Measurements from ENCODE around the gene SLC9A3. TPM values are rescaled to one million over a fixed set of nuclear protein-coding genes. Genes with fewer than 3 reads are reported as not detected.

Gene SLC9A3
- total RNA-seq, 2 donors from 2014 or later: 0.21 to 1.1 TPM

DNA sequence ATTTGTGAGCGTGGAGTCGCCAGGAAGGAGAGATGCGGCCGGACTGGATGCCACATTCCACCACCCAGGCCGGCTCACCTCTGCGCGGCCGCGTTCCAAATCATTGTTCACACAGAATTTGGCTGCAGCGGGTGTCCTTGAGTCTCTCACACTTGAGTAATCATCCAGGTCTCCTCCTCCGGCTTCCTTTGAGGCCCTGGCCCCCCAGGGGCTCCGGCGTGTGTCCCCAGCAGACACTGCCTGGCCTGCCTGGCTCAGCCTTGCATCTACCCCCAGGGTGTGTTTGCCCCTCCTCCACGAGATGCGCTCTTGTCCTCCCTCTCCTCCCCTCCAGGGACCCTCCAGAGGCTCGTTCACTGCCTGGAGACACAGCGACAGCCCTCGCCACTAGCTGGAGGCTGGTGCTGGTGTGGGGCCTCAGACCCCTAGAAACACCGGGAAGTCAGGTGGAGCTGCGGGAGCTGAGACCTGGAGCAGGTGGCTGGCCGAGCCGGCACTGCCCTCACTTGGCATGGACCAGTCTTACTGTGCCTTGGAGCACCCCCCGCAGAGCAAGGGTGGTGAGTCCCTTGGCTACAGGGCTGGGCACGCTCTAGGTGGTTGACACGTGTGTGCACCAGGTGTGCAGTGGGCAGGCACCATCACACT, 7.0 kb upstream of the SLC9A3 start:
- no peak overlapping the region for H3K4me3 Mint-ChIP-seq
- no peak for DNase-seq (ENCODE audit: low spot score)
- H3K36me3 Mint-ChIP-seq: no peaks in the 10 kb centered on the region
- no peak overlapping the region for H3K27ac Mint-ChIP-seq
- H3K27me3 Mint-ChIP-seq: peaks cover 21 to 26% of the 10 kb centered on the region in 2 donors
- H3K4me1 Mint-ChIP-seq (ENCODE audit: low read depth in 2 of 2): peaks cover 14 to 19% of the 10 kb centered on the region in 2 donors
- no peak for ATAC-seq
- H3K9me3 Mint-ChIP-seq: no peaks in the 10 kb centered on the region

DNA sequence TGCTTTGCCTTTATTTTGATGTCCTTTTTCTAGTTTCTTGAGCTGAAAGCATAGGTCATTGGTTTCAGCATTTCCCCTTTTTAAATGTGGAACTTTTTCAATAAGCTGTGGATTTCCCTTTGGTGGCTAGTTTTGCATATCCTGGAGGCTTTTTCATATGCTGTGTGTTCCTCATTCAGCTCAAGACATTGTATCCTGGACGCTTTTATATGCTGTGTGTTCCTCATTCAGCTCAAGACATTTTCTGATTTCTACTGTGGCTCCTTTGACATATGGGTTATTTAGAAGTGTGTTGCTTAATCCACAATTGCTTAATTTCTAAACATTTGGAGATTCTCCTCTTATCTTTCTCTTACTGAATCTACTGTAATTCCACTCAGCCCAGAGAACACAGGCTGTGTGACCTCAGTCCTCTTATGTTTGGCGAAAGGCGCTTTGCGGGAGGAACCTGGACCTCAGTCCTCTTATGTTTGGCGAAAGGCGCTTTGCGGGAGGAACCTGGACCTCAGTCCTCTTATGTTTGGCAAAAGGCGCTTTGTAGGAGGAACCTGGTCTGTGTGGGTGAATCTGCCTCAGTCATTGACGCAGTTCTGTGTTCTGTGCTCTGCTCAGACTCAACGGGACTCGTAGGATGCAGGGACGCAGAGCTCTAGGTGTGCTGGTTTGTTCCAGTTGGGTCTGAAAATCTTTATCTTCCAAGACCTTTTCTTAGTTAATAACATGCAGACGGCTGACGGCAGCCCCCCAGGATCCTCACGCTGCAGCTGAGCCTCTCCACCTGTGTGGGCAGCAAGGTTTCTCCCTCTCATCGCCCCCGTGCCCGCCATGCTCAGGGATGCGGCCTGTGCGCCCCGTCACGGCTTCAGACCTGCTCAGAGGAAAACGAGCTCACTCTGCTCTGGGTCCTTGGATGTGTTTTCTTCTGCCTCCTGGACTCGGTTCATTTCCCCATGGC, 6.0 kb upstream of the SLC9A3 start:
- Mint-ChIP-seq H3K4me3 (peak overlapping the region; percentile 24), H3K9me3 (no peaks in the 10 kb centered on the region), H3K36me3 (no peaks in the 10 kb centered on the region), H3K27ac (no peak overlapping the region), H3K27me3 (peaks cover 28 to 33% of the 10 kb centered on the region in 2 donors), H3K4me1 (ENCODE audit: low read depth in 2 of 2) (peaks cover 19 to 22% of the 10 kb centered on the region in 2 donors)
- ATAC-seq (no peak), DNase-seq (ENCODE audit: low spot score) (no peak)

DNA sequence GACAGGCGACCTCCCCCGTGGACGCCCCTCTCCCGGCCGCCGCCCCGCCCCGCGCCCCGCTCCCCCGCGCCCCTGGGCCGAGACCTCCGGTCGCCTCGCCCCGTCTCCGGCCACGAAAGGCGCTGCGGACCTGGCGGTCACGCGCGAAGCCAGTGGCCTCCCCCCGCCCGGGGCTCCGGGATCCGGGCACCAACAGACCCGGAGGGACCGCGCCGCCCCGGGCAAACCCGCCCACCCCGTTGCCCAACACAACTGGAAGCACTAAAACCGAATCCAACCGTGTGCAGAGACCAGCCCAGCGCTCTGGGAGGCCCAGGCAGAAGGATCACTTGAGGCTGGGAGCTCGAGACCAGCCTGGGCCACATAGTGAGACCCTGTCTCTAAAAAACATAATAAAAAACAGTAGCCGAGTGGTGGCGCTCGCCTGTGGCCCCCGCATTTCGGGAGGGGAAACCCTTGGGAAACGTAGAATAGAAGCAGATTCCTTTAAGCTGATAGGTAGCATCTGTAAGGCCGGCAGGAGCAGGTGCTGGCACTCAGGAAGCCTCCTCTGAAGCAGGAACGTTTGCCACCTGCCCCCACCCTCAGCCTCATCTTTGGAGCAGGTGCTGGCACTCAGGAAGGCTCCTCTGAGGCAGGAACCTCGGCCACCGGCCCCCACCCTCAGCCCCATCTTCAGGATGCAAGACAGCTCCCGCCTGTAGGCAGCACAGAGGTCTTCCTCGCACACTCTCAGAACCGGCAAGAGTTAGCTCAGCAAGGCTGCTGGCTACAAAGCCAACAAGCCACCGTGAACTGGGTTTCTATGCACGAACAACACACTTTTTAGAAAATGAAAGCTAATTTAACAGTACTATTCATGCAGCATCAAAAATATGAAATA, 4.6 kb upstream of the SLC9A3 start:
- Mint-ChIP-seq H3K27me3 (peaks cover 34 to 38% of the 10 kb centered on the region in 2 donors), H3K4me1 (ENCODE audit: low read depth in 2 of 2) (peaks cover 19 to 26% of the 10 kb centered on the region in 2 donors), H3K9me3 (no peaks in the 10 kb centered on the region), H3K27ac (no peak overlapping the region), H3K4me3 (peak overlapping the region; percentile 22), H3K36me3 (no peaks in the 10 kb centered on the region)
- no peak for DNase-seq (ENCODE audit: low spot score)
- peak in 1 of 2 donors; percentile 12 for ATAC-seq

DNA sequence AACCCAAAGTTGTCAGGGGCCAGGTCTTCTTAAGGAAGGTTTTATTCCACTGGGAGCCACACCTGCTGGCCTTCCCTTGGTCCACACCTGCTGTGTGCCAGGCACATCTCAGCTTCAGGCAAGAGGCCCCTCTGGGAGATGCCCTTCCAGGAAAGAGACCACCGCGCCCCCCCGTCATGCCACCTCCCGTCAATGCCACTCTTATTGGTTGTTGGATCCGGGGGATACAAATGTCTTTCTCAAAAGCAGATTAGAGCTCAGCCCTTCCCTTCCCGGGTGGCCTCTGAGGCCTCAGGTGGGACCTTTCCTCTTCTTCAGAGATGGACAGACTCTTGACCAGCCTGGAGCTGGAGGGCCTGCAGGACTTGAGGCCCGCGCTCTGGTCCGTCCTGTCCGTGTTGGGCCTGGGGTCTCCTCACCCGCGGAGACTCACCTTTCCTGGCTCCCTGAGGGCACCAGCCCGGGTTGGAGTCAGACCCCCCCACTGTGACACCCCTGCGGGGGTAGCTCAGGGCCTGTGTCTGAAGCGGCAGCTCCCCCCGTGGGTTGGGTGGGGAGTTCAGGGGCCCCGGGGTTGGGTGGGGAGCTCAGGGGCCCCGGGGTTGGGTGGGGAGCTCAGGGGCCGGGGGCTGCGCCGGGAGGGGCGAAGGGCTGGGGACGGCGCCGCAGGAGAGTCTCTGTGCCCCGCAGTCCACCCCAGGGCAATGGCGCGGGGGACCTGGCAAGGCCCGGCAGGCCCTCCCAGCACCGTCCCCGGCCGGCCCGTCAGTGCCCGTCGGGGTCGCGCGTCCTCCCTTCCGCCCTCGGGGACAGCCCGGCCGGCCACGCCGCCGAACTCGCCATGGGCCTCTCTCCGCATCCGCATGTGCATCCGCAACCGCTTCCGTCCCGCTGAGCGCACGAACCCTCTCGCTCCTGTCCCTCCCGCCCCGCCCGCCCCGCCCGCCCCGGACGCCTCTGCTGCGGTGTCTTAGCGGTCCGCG, 3.7 kb upstream of the SLC9A3 start:
- no peak overlapping the region for H3K27ac Mint-ChIP-seq
- peak overlapping the region; percentile 58 for H3K4me3 Mint-ChIP-seq
- no peaks in the 10 kb centered on the region for H3K36me3 Mint-ChIP-seq
- ATAC-seq: peak; percentile 71 to 76
- no peaks in the 10 kb centered on the region for H3K9me3 Mint-ChIP-seq
- H3K4me1 Mint-ChIP-seq (ENCODE audit: low read depth in 2 of 2): peaks cover 19 to 26% of the 10 kb centered on the region in 2 donors
- peaks cover 40 to 41% of the 10 kb centered on the region in 2 donors for H3K27me3 Mint-ChIP-seq
- DNase-seq (ENCODE audit: low spot score): no peak

DNA sequence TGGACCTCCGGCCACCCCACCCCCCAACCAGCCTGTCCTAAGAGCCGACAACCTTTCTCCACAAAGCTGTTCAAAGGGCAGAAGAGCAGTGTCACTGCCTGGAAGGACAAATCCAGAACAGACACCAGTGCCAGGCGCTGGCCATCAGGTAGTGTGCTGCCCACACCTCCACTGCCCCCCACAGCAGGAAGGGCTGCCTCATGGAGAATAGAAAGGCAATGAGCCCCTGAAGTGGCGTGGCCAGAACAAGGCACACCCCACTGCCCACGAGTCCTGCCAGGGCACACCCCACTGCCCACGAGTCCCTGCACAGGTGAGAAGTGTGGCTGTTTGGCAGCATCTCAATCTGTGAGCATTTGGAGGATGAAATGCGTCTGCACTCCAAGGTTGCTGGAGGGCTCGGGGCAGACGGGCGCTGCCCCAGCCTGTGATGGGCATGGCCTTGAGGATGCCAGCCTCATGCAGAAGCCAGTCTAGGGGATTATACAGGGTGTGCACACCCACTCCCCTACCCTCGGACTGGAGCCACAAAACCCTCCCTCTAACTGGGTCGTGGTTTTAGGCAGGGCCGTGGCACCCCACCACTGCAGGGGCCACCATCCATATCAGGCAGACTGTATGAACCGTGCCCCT, 2.3 kb upstream of the SLC9A3 start:
- Mint-ChIP-seq H3K36me3 (no peaks in the 10 kb centered on the region), H3K27ac (no peak overlapping the region), H3K27me3 (peaks cover 38 to 41% of the 10 kb centered on the region in 2 donors), H3K9me3 (no peaks in the 10 kb centered on the region), H3K4me3 (peak overlapping the region; percentile 58), H3K4me1 (ENCODE audit: low read depth in 2 of 2) (peaks cover 19 to 26% of the 10 kb centered on the region in 2 donors)
- DNase-seq (ENCODE audit: low spot score) (no peak), ATAC-seq (no peak)

DNA sequence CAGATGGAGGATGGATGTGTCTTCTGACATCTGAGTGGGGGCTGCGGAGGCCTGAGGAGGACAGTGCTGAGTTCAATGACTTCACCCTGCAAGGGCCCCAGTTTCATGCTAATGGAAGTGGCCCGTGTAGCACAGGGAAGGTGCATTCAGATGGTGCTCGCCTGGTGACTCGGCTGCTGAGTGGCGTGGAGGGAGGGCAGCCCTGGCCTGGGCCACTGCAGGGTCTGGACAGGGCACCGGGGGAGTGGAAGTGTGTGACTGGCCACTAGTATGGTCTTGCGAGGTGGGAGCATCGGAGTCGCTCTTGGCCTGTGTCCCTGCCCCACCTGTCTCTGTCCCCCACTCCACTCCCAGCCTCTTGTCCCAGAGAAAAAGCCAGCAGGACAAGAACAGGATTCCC, 1.7 kb upstream of the SLC9A3 start:
- Mint-ChIP-seq H3K27me3 (peaks cover 36 to 40% of the 10 kb centered on the region in 2 donors), H3K4me1 (ENCODE audit: low read depth in 2 of 2) (peaks cover 19 to 26% of the 10 kb centered on the region in 2 donors), H3K4me3 (no peak overlapping the region), H3K9me3 (no peaks in the 10 kb centered on the region), H3K36me3 (no peaks in the 10 kb centered on the region), H3K27ac (no peak overlapping the region)
- ATAC-seq (no peak), DNase-seq (ENCODE audit: low spot score) (no peak)

DNA sequence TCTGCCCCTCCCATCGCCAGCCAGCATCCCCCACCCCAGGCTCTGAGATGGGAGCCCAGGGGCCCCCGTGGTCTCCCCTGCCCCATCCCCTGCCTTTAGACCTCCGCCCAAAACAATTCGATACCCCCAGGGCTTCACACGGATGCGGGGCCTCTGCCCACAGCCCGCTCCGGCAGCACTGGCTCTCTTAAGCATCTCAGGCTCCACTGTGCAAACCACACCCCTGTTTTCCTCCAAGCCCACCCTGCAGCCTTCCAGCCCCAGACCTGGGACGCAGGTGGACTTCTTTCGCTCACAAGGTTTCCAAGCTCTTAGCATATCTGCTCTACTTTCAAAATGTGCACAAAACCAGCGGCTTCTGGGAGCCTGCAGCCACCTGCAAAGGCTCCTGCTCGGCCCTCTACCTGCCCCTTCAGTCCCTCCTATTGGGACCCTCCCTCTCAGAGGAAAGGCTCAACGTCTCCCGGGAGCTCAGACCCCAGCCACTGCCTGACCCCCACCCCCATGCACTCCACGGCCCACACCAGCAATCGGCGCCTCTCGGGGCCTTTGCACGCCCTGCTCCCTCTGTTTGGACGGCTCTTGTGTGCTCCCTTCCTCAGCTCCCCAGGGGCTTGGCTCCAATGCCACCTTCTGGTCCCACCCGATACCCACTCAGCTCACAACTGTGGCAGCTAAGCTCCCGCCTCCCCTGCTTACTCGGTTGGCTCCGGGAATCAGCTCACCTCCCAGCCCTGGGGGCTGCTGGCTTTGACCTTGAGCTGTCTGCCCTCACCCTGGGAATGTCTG, 918 bp upstream of the SLC9A3 start:
- Mint-ChIP-seq H3K9me3 (no peaks in the 10 kb centered on the region), H3K36me3 (no peaks in the 10 kb centered on the region), H3K27ac (no peak overlapping the region), H3K4me3 (peak overlapping the region; percentile 36), H3K4me1 (ENCODE audit: low read depth in 2 of 2) (peaks cover 19 to 25% of the 10 kb centered on the region in 2 donors), H3K27me3 (peaks cover 30 to 32% of the 10 kb centered on the region in 2 donors)
- ATAC-seq (no peak), DNase-seq (ENCODE audit: low spot score) (no peak)

DNA sequence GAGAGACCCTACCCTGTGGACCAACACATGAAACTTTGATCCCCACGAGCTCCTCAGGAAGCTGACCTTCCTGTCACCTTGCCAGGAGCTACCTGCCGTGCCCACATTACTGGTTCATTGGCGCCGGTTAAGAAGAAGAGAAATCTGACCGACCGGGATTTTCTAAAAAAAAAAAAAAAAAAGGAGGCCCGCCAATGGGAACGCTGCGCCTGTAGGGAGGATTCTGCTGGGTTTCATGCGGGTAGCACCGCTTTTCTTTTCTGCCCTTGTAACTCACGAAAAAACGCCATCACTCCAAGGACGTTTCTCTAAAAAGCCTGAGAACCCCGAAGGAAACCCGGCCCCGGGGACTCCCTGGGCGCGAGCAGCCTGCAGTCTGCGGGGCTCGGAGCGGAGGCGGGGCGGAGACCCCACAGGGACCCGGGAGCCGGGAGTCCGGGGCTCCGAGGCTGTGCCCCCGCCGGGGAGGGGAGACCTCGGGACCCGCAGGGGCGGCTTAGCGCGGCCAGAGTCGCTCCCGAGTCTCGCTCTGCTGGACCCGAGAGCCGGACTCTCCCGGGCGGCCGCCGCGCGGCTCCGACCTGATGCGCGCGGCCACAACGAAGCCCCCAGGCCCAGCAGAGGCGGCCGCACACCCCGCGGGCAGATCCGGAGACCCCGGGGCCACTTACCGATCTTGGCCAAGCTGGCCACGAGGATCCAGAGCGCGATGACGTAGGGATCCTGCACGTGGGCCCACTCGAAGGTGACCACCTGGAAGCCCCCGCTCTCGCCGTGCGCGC, 617 bp downstream of the SLC9A3 start:
- Mint-ChIP-seq H3K4me1 (ENCODE audit: low read depth in 2 of 2) (peaks cover 7 to 16% of the 10 kb centered on the region in 2 donors), H3K4me3 (no peak overlapping the region), H3K36me3 (no peaks in the 10 kb centered on the region), H3K27me3 (peaks cover 20 to 21% of the 10 kb centered on the region in 2 donors), H3K27ac (no peak overlapping the region), H3K9me3 (no peaks in the 10 kb centered on the region)
- DNase-seq (ENCODE audit: low spot score) (no peak), ATAC-seq (no peak)

DNA sequence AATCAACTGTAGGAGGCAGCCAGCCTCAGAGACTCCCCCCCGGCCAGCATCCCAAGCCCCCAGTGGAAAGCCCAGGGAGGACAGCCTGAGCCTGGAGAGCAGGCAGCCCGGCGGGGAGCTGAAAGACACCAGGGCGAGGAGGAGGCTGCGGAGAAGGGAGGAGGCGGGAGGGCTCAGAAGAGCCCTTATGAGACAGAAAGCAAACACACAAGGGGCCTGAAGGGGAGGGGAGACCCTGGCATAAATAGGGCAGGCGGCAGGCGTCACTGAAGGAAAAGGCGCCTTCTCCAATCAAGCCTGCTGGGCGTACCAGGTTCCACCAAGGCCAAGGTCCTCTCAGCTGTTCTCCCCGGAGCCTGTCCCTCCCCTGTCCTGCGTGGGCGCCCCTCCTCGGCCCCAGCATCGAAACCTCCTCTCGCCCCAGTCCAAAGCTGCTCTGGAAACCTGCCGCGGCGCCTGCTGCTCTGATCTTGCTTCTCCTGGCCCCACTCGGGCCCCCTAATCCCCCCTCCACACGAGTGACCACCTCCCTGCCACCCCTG, 1.3 kb downstream of the SLC9A3 start:
- H3K9me3 Mint-ChIP-seq: peaks cover under 1% of the 10 kb centered on the region
- DNase-seq (ENCODE audit: low spot score) (no peak), ATAC-seq (no peak)
- no peak overlapping the region for H3K27ac Mint-ChIP-seq
- no peaks in the 10 kb centered on the region for H3K36me3 Mint-ChIP-seq
- H3K4me1 Mint-ChIP-seq (ENCODE audit: low read depth in 2 of 2): peaks cover 7 to 16% of the 10 kb centered on the region in 2 donors
- H3K27me3 Mint-ChIP-seq: peaks cover 21 to 22% of the 10 kb centered on the region in 2 donors
- no peak overlapping the region for H3K4me3 Mint-ChIP-seq

DNA sequence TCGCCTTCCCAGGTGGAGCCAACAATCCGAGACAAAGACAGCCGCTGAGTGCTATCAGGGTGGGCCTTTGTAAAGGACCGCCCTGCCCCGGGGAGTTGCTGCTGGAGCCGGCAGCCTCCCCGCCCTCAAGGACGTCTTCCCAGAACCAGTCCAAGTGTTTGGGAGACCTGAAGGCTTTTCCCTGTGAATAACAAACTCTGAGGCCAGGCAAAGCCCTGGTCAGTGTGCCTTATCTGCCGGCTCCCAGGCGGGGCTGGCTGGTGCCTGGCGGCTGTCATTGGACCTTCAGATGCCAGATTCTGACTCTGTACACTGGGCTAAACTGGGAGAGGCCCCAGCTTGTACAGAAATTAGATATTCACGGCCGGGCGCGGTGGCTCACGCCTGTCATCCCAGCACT, 2.1 kb downstream of the SLC9A3 start:
- Mint-ChIP-seq H3K4me1 (ENCODE audit: low read depth in 2 of 2) (peaks cover 3 to 13% of the 10 kb centered on the region in 2 donors), H3K4me3 (no peak overlapping the region), H3K36me3 (no peaks in the 10 kb centered on the region), H3K27me3 (peaks cover 27 to 31% of the 10 kb centered on the region in 2 donors), H3K27ac (no peak overlapping the region), H3K9me3 (peaks cover 7% of the 10 kb centered on the region)
- ATAC-seq: no peak
- no peak for DNase-seq (ENCODE audit: low spot score)

DNA sequence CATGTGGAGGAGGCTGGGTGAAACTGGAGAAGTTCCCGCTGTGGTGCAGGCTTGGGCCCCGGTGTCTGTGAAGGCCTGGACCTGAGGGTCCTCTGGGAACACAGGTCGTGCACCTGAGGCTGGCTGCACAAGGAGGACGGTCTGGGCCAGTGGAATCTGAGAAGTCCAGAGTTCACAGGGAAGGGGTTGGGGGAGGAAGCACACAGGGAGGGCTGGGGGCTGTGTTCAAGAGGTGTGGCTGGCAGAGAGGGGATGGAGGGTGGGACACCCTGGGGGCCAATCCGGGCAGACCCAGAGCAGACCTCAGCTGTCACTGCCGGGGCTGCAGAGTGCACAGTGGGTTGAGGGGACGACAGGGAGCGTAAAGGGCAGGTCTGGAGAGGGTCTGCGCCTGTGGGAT, 2.6 kb downstream of the SLC9A3 start:
- Mint-ChIP-seq H3K27ac (no peak overlapping the region), H3K4me1 (ENCODE audit: low read depth in 2 of 2) (peaks cover 0 to 11% of the 10 kb centered on the region in 2 donors), H3K4me3 (no peak overlapping the region), H3K36me3 (no peaks in the 10 kb centered on the region), H3K9me3 (peaks cover 8% of the 10 kb centered on the region), H3K27me3 (peaks cover 29 to 35% of the 10 kb centered on the region in 2 donors)
- no peak for DNase-seq (ENCODE audit: low spot score)
- no peak for ATAC-seq

Data from natural killer cell treated with Interleukin-12 subunit alpha and Interleukin-12 subunit beta and Interleukin-15 and Interleukin-18, amount 100 ng/mL, for 72 hours (primary cell).